VCaP (cell line): ENCODE results near the gene CSRP1.

Source experiments
- H3K27ac ChIP-seq: fragments of 450-650 bp; 2 replicates; pipeline ENCODE4 v1.5.1; 2017
- TF ChIP-seq, protein P1 (sequence below): fragments of 450-650 bp; conservative IDR thresholded peaks from 2 replicates; pipeline ENCODE4 v1.5.1; 2017; ENCODE audit warnings: mild to moderate bottlenecking, moderate library complexity

CSRP1 gene

DNA sequence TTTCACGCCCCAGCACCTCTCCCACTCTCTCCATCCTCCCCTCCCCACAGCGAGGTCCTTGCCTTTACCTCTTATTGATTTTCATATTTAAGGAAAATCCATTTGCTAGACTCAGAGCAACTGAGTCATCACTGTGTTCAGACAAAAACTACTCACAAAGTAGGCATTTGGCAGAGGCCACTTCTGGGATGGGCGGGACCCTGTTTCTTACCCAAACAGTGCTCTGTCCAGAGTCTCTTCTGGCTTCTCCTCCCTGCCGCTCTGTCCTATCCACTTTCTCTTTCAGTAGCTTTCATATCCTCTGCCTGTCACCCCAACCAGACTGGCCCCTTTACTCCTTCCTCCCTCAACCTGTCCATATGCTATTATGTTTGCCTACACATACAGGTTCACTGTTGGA, 29.6 kb upstream of the CSRP1 start:
- no peak overlapping the region for H3K27ac ChIP-seq
- TF ChIP-seq, protein P1, sequence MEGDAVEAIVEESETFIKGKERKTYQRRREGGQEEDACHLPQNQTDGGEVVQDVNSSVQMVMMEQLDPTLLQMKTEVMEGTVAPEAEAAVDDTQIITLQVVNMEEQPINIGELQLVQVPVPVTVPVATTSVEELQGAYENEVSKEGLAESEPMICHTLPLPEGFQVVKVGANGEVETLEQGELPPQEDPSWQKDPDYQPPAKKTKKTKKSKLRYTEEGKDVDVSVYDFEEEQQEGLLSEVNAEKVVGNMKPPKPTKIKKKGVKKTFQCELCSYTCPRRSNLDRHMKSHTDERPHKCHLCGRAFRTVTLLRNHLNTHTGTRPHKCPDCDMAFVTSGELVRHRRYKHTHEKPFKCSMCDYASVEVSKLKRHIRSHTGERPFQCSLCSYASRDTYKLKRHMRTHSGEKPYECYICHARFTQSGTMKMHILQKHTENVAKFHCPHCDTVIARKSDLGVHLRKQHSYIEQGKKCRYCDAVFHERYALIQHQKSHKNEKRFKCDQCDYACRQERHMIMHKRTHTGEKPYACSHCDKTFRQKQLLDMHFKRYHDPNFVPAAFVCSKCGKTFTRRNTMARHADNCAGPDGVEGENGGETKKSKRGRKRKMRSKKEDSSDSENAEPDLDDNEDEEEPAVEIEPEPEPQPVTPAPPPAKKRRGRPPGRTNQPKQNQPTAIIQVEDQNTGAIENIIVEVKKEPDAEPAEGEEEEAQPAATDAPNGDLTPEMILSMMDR: no peak

DNA sequence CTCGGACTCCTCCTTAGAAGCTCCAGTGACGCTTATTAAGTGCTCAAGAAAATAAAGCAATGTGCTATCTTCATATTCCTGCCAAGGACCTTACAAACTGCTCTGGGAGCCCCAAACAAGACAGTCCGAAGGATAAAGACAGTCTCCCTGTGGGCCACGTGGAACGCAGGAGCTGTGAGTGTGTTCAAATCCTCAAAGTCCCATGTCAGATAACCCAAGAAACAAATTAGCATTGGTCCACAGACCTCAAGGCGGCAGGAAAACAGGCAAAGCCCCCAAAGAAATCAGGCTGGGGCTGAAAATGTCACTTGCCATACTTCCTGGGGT, 29.0 kb upstream of the CSRP1 start:
- no peak overlapping the region for H3K27ac ChIP-seq
- TF ChIP-seq, protein P1: no peak

DNA sequence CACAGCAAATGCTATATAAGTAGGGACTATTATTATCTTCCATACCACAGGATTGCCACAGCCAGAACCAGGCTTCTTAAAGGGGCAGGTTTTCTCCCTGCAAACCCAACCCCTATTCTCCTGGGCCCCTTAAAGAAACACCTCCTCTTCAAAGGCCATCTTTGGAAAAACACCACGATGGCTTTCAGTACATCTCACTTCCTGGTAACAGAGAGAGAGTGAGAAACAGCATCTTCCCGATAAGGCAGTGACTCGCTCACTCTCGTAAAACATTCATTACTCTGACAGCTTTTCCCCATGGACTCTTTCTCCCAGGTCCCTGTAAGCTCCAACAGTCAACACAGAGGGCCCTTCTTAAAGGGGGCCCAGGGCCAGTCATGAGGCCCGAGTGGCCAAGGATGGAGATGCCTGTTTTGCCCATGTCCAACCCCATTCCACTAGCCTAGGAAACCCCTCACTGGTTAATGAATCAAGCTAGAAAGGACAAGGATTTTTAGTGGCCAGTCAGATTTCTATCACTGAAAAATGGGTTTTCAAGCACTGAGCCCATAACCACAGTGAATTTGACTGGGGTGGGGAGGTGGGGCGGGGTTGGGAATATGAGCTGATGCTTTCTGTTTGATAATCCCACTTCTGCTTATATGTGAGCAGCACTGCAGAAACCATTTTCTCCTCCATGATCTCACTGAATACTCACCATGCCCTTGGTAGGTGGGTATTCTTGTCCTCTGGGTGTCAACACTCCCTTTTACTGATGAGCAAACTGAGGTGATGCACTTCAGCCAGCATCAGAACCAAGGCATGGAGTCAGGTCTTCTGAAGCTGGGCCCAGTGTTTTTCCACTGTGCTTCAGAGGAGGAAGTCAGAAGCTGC, 28.4 kb upstream of the CSRP1 start:
- H3K27ac ChIP-seq: peak overlapping the region; percentile 36
- TF ChIP-seq, protein P1: no peak

DNA sequence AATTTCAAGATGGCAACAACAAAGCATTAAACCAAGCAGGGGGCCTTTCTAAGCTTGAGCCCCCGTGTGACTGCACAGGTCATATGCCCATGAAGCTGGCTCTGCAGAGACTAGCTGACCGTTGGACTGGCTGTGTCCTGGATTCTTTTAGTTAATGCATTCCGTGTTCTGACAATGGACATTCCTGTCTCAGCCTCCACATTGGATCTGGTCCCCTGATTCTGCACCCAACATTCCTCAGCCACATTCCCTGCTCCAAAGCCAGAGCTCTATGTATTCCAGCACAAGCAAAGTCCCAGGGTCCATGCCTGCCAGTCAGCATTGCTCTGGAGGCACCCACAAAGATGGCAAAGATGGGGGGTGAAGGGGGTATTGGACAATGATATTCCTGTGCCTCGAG, 26.9 kb upstream of the CSRP1 start:
- no peak overlapping the region for H3K27ac ChIP-seq
- TF ChIP-seq, protein P1: no peak

DNA sequence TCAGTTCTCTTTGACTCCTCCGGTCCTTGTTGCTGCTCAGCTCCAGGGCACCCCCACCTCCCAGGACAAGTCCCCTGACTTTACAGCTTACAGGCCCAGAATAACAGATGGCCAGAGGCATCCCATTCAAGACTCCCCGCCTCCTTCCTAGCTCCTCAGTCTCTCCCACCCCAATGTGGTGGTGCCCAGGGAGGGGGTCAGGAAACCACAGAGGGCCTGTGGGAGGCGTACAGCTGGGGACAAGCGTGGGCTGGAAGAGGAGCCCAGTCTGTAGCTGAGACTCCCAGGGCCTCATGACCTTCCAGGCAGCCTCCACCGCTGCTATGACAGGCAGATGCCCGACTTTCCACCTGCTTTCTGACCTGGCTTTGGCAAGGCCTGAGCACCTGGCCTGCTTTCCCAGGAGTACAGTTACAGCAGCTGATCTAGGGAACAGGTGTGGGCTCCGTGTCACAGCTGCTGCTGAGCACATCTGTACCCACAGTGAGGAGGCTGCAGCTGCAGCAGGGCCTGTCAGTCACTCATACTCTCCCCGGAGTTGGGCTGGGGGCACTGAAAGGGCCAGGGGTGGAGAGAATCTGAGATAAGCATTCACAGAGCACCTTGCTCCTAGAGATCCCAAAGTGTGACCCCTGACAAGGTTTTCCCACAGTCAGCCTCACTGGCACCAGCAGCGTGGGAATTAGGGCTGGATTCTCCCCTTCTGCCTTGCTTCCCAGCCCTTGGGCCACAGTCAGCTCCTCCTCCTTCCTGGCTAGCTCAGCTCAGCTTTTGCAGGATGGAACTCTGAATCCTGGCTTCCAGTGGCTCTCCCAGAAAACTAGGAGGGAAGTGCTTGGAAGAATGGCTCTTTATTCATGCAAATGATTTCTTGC, 24.9 kb upstream of the CSRP1 start:
- no peak overlapping the region for H3K27ac ChIP-seq
- TF ChIP-seq, protein P1: no peak

DNA sequence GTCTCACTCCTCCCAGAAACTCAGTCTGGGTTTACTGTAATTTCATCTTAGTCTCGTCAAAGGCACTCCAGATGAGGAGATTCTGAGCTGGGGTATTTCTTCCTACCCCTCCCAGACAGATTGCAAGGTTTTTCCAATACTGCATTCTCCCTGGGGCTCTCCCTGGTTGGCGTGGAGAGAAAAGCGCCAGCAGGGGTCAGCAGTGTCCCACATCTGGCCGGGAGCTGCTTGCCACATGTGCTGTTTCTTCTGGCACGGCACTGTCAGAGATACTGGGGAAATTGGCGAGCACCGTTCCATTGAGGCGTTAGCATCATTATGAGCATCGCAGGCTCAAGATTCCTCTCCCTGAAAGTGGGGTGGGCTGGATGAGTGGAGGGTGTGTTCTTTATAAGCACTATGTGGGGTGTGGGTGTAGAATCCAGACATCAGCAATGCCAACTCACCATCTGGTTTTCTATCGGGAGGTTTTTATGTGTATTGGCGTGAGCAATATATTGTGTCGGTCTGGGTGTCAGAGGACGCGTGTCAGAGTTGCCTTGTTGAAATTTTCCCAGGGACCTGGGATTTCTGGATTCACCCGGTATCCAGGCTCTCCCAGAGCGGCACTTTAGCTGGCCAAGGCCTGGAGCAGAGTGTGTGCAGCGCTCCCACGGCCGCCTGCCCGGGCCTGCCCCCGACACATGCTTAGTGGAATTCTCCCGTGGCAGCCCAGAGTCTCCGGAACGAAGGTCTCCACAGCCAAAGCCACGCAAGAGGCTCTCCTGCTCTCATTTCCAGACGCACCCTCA, 24.0 kb upstream of the CSRP1 start:
- H3K27ac ChIP-seq: no peak overlapping the region
- TF ChIP-seq, protein P1: peak; percentile 78
